ENCODE measurements around the gene GPR37. TPM values are rescaled to one million over a fixed set of nuclear protein-coding genes. Genes with fewer than 3 reads are reported as not detected.
A peak's percentile ranks its signal among the peaks of the same experiment; 100 is the strongest.

The GPR37 gene
- total RNA-seq, 1 donor from 2014 or later, result 0.21 TPM

GRCh38 chr7:124752310-124752709 lies 13.3 kb downstream of the GPR37 start:
- Histone ChIP-seq H3K9me3 (ENCODE audit: low read depth) (no peaks in the 10 kb centered on the region), H3K4me3 (no peak overlapping the region)

DNA sequence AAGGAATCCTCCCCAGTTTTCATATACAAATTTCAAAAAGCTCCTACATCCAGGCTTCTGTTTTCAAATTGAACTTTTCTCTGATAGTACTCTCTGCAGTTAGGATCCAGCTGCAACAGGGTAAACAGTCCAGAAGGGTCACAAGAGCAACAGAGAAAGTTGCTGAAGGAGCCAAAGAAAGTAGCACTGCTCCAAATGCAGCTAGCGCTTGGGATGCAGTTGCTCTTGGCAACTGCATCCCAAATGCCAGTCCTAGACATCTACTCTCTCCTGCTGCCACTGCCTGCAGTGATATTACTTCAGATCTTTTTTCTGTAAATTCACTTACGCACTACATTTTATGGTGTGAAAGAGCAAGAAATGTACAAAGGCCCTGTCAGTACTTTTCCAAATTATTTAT lies 14.6 kb downstream of the GPR37 start:
- Mint-ChIP-seq H3K36me3 (no peaks in the 10 kb centered on the region), H3K4me3 (no peak overlapping the region), H3K4me1 (no peaks in the 10 kb centered on the region), H3K27me3 (ENCODE audit: insufficient read depth, low read depth) (no peaks in the 10 kb centered on the region), H3K27ac (no peak overlapping the region), H3K9me3 (no peaks in the 10 kb centered on the region)
- Histone ChIP-seq H4K20me1 (ENCODE audit: low read depth) (no peaks in the 10 kb centered on the region), H3F3A (ENCODE audit: low read depth) (no peaks in the 10 kb centered on the region), H3K79me2 (ENCODE audit: low read depth) (no peaks in the 10 kb centered on the region), H3K36me3 (no peaks in the 10 kb centered on the region), H3K27ac (no peak overlapping the region), H3K4me2 (no peak overlapping the region), H3K4me3 (no peak overlapping the region), H3K27me3 (no peaks in the 10 kb centered on the region), H2AFZ (replicated peaks) (no peak overlapping the region), H3K4me1 (no peaks in the 10 kb centered on the region), H3K9me3 (ENCODE audit: low read depth) (no peaks in the 10 kb centered on the region), H3K9ac (no peak overlapping the region)
- no peak for TF ChIP-seq EZH2phosphoT487 (IDR thresholded peaks at IDR 0.05)
- TF ChIP-seq EZH2 (IDR thresholded peaks at IDR 0.05), result no peak
- no peak for TF ChIP-seq CTCF (IDR thresholded peaks at IDR 0.05)
- no peak for DNase-seq (ENCODE audit: low spot score)

More at GRCh38 chr7:124752310-124752709, 13.3 kb downstream of the GPR37 start:
- H3K79me2 ChIP-seq (ENCODE audit: low read depth), result no peaks in the 10 kb centered on the region
- no peaks in the 10 kb centered on the region for H3K36me3 ChIP-seq
- H3K4me1 ChIP-seq, result no peaks in the 10 kb centered on the region
- Mint-ChIP-seq H3K27me3 (ENCODE audit: insufficient read depth, low read depth) (no peaks in the 10 kb centered on the region), H3K27ac (no peak overlapping the region), H3K36me3 (no peaks in the 10 kb centered on the region), H3K4me1 (no peaks in the 10 kb centered on the region), H3K4me3 (no peak overlapping the region), H3K9me3 (no peaks in the 10 kb centered on the region)
- H4K20me1 ChIP-seq (ENCODE audit: low read depth), result no peaks in the 10 kb centered on the region
- TF ChIP-seq CTCF (IDR thresholded peaks at IDR 0.05), result no peak
- TF ChIP-seq EZH2 (IDR thresholded peaks at IDR 0.05), result no peak
- no peak for TF ChIP-seq EZH2phosphoT487 (IDR thresholded peaks at IDR 0.05)
- H3F3A ChIP-seq (ENCODE audit: low read depth), result no peaks in the 10 kb centered on the region
- no peaks in the 10 kb centered on the region for H3K27me3 ChIP-seq
- no peak overlapping the region for H2AFZ ChIP-seq (replicated peaks)
- no peak overlapping the region for H3K27ac ChIP-seq
- H3K4me2 ChIP-seq, result no peak overlapping the region
- no peak for DNase-seq (ENCODE audit: low spot score)
- H3K9ac ChIP-seq, result no peak overlapping the region

GRCh38 chr7:124747072-124747471 lies 18.5 kb downstream of the GPR37 start:
- H3K4me3 Mint-ChIP-seq, result no peak overlapping the region
- no peak overlapping the region for H3K4me3 ChIP-seq
- H3K27ac Mint-ChIP-seq, result no peak overlapping the region
- H3K27me3 ChIP-seq, result no peaks in the 10 kb centered on the region
- H3K9me3 Mint-ChIP-seq, result no peaks in the 10 kb centered on the region
- no peak for DNase-seq (ENCODE audit: low spot score)
- H3K9ac ChIP-seq, result no peak overlapping the region
- H4K20me1 ChIP-seq (ENCODE audit: low read depth), result no peaks in the 10 kb centered on the region
- H3K36me3 Mint-ChIP-seq, result no peaks in the 10 kb centered on the region
- no peaks in the 10 kb centered on the region for H3K4me1 ChIP-seq
- H3K9me3 ChIP-seq (ENCODE audit: low read depth), result no peaks in the 10 kb centered on the region
- no peaks in the 10 kb centered on the region for H3K27me3 Mint-ChIP-seq (ENCODE audit: insufficient read depth, low read depth)
- no peaks in the 10 kb centered on the region for H3K4me1 Mint-ChIP-seq
- no peak overlapping the region for H3K27ac ChIP-seq
- no peaks in the 10 kb centered on the region for H3K36me3 ChIP-seq
- TF ChIP-seq CTCF (IDR thresholded peaks at IDR 0.05), result no peak
- no peak overlapping the region for H2AFZ ChIP-seq (replicated peaks)
- no peaks in the 10 kb centered on the region for H3F3A ChIP-seq (ENCODE audit: low read depth)
- H3K79me2 ChIP-seq (ENCODE audit: low read depth), result no peaks in the 10 kb centered on the region
- no peak overlapping the region for H3K4me2 ChIP-seq

GRCh38 chr7:124738639-124739038 lies 27.0 kb downstream of the GPR37 start:
- Histone ChIP-seq H3K9ac (no peak overlapping the region), H4K20me1 (ENCODE audit: low read depth) (no peaks in the 10 kb centered on the region), H3K4me3 (no peak overlapping the region), H2AFZ (replicated peaks) (peak overlapping the region; percentile 64), H3F3A (ENCODE audit: low read depth) (no peaks in the 10 kb centered on the region), H3K36me3 (no peaks in the 10 kb centered on the region), H3K27me3 (no peaks in the 10 kb centered on the region), H3K4me1 (no peaks in the 10 kb centered on the region), H3K4me2 (no peak overlapping the region), H3K27ac (no peak overlapping the region), H3K79me2 (ENCODE audit: low read depth) (no peaks in the 10 kb centered on the region), H3K9me3 (ENCODE audit: low read depth) (no peaks in the 10 kb centered on the region)
- no peaks in the 10 kb centered on the region for H3K27me3 Mint-ChIP-seq (ENCODE audit: insufficient read depth, low read depth)
- no peaks in the 10 kb centered on the region for H3K9me3 Mint-ChIP-seq
- no peaks in the 10 kb centered on the region for H3K36me3 Mint-ChIP-seq
- H3K4me3 Mint-ChIP-seq, result no peak overlapping the region
- peaks cover 2% of the 10 kb centered on the region for H3K4me1 Mint-ChIP-seq
- TF ChIP-seq EZH2 (IDR thresholded peaks at IDR 0.05) (no peak), EZH2phosphoT487 (IDR thresholded peaks at IDR 0.05) (no peak), CTCF (IDR thresholded peaks at IDR 0.05) (no peak)
- DNase-seq (ENCODE audit: low spot score), result no peak
- H3K27ac Mint-ChIP-seq, result no peak overlapping the region

Data from neural progenitor cell (in vitro differentiated cells).